MCF 10A (cell line): ENCODE results near the gene SMYD3. TPM values are rescaled to one million over a fixed set of nuclear protein-coding genes. Genes with fewer than 3 reads are reported as not detected.
A peak's percentile ranks its signal among the peaks of the same experiment; 100 is the strongest.
"Not testable (repeated sequence)": the region's sequence is repeated elsewhere in the genome, so short reads cannot be mapped to it uniquely, and the experiment has no call there.

Source experiments
- BruUV-seq: library from RNA; stranded (reverse); fragments of 400-500 nt; replicated peaks from 2 replicates; lab custom pipeline; 2021; lab: Mats Ljungman, UMichigan
- CTCF ChIA-PET: fragments of 300-600 bp; sonication (Branson Sonifier 250); formaldehyde crosslinking; extraction: SDS; loops from one replicate; lab custom pipeline; 2021; ENCODE audit warnings: antibody characterized with exemption, inconsistent platforms; lab: Yijun Ruan, JAX
- POLR2A ChIA-PET: fragments of 300-600, 350-650 bp; sonication (Branson Sonifier 250); formaldehyde crosslinking; extraction: SDS; loops from one replicate; lab custom pipeline; 2020; ENCODE audit warnings: antibody characterized with exemption, inconsistent platforms; lab: Yijun Ruan, JAX
- DNase-seq: peaks from one replicate; pipeline ENCODE4 v3.0.0-alpha.2; 2018; ENCODE audit not compliant: unreplicated experiment
- H3K27ac Mint-ChIP-seq: one replicate; pipeline ENCODE4 v1.8.0; 2022; ENCODE audit warnings: mild to moderate bottlenecking, low read depth, mixed read lengths; ENCODE audit not compliant: unreplicated experiment
- H3K27me3 Mint-ChIP-seq: one replicate; pipeline ENCODE4 v1.8.0; 2022; ENCODE audit warnings: mixed read lengths; ENCODE audit not compliant: insufficient read depth, unreplicated experiment
- H3K36me3 Mint-ChIP-seq: one replicate; pipeline ENCODE4 v1.8.0; 2022; ENCODE audit warnings: mild to moderate bottlenecking, moderate library complexity, mixed read lengths; ENCODE audit not compliant: insufficient read depth, unreplicated experiment
- H3K4me1 Mint-ChIP-seq: one replicate; pipeline ENCODE4 v1.8.0; 2022; ENCODE audit warnings: mixed read lengths; ENCODE audit not compliant: insufficient read depth, unreplicated experiment
- H3K4me3 Mint-ChIP-seq: one replicate; pipeline ENCODE4 v1.8.0; 2022; ENCODE audit warnings: mild to moderate bottlenecking, moderate library complexity, mixed read lengths; ENCODE audit not compliant: unreplicated experiment
- H3K9me3 Mint-ChIP-seq: one replicate; pipeline ENCODE4 v1.8.0; 2022; ENCODE audit warnings: mixed read lengths; ENCODE audit not compliant: unreplicated experiment
- intact Hi-C: fragments of 100-400 bp; cut with micrococcal nuclease; formaldehyde crosslinking; loops from 2 replicates; pipeline ENCODE4 v1.14.1; 2022
- total RNA-seq: library from RNA; stranded (reverse); gene quantifications from 2 replicates; pipeline ENCODE4 v1.2.3, GENCODE V29; 2022
- TF ChIP-seq, protein P1 (sequence below): fragments of 200-600 bp; IDR thresholded peaks from one replicate; pipeline ENCODE4 v1.8.0; 2022; ENCODE audit warnings: antibody characterized with exemption, mild to moderate bottlenecking; ENCODE audit not compliant: unreplicated experiment

Gene SMYD3
- total RNA-seq, 1 experiment from 2014 or later, result 26.9 TPM

DNA sequence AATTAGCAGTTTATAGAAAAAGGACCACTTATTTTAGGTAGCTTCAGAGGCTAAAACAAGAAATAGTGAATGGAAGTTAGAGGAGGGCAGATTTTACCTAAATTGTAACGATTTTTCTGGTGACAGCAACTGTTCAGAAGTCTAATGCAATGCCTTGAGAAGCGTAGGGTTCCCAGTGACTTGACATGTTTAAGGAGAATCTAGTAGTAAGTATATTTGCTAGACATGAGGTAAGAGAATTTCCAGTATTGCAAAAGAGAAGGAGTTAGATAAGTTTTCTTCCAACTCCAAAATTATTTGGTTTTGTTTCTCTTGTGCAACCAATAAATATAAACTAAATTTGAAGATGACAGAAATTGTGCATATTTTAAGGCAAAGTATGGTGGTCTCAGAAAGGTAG is 140.0 kb downstream of the SMYD3 start:
- Mint-ChIP-seq H3K9me3 (no peaks in the 10 kb centered on the region), H3K4me1 (peaks cover 5% of the 10 kb centered on the region), H3K27ac (no peak overlapping the region), H3K27me3 (no peaks in the 10 kb centered on the region), H3K4me3 (no peak overlapping the region), H3K36me3 (no peaks in the 10 kb centered on the region)
- TF ChIP-seq, protein P1, sequence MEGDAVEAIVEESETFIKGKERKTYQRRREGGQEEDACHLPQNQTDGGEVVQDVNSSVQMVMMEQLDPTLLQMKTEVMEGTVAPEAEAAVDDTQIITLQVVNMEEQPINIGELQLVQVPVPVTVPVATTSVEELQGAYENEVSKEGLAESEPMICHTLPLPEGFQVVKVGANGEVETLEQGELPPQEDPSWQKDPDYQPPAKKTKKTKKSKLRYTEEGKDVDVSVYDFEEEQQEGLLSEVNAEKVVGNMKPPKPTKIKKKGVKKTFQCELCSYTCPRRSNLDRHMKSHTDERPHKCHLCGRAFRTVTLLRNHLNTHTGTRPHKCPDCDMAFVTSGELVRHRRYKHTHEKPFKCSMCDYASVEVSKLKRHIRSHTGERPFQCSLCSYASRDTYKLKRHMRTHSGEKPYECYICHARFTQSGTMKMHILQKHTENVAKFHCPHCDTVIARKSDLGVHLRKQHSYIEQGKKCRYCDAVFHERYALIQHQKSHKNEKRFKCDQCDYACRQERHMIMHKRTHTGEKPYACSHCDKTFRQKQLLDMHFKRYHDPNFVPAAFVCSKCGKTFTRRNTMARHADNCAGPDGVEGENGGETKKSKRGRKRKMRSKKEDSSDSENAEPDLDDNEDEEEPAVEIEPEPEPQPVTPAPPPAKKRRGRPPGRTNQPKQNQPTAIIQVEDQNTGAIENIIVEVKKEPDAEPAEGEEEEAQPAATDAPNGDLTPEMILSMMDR, result no peak
- POLR2A ChIA-PET, result no interaction called here
- DNase-seq, result peak; percentile 22
- BruUV-seq, result no TSS peak
- CTCF ChIA-PET, result interaction anchor here (0.7 kb wide), 1 partner anchor 263 kb away, joined by 3 read pairs; no protein-coding TSS in a partner anchor
- intact Hi-C loops, result no loop called here

GRCh38 chr1:246365708-246366107 is 141.4 kb downstream of the SMYD3 start:
- Mint-ChIP-seq H3K9me3 (peaks cover 4% of the 10 kb centered on the region), H3K27me3 (no peaks in the 10 kb centered on the region), H3K4me1 (peaks cover 5% of the 10 kb centered on the region), H3K36me3 (no peaks in the 10 kb centered on the region), H3K27ac (no peak overlapping the region), H3K4me3 (no peak overlapping the region)
- TF ChIP-seq, protein P1, result no peak
- intact Hi-C loops, result no loop called here
- no peak for DNase-seq
- ChIA-PET POLR2A (no interaction called here), CTCF (interaction anchor here (0.9 kb wide), 1 partner anchor 17 kb away, joined by 3 read pairs; no protein-coding TSS in a partner anchor)
- no TSS peak for BruUV-seq

GRCh38 chr1:246364415-246364941 is 142.6 kb downstream of the SMYD3 start:
- BruUV-seq, result no TSS peak
- peaks cover 10% of the 10 kb centered on the region for H3K9me3 Mint-ChIP-seq
- POLR2A ChIA-PET, result interaction anchor here (0.6 kb wide), 1 partner anchor 1969 kb away, joined by 3 read pairs; no protein-coding TSS in a partner anchor
- CTCF ChIA-PET, result interaction anchor here (0.6 kb wide), 1 partner anchor 53 kb away, joined by 3 read pairs; no protein-coding TSS in a partner anchor
- H3K27ac Mint-ChIP-seq, result no peak overlapping the region
- no peaks in the 10 kb centered on the region for H3K36me3 Mint-ChIP-seq
- H3K4me1 Mint-ChIP-seq, result peaks cover 5% of the 10 kb centered on the region
- intact Hi-C loops, result no loop called here
- no peak for DNase-seq
- TF ChIP-seq, protein P1, result no peak
- H3K27me3 Mint-ChIP-seq, result no peaks in the 10 kb centered on the region
- H3K4me3 Mint-ChIP-seq, result no peak overlapping the region

DNA sequence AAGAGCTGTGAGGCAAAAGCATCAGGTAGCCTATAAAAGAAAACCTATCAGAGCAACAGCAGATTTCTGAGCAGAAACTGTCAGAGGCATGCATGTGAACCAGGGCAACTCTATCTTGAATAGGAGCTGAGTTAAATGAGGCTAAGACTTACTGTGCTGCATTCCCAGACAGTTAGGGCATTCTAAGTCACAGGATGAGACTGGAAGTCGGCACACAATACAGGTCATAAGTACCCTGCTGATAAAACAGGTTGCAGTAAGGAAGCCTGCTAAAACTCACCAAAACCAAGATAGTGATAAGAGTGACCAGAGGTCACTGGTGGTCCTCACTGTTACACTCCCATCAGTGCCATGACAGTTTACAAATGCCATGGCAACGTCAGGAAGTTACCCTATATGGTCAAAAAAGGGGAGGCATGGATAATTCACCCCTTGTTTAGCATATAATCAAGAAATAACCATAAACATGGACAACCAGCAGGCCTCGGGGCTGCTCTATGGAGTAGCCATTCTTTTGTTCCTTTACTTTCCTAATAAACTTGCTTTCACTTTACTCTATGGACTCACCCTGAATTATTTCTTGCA is 150.0 kb downstream of the SMYD3 start:
- CTCF ChIA-PET, result interaction anchor here (0.6 kb wide), 1 partner anchor 1450 kb away, joined by 3 read pairs; no protein-coding TSS in a partner anchor
- BruUV-seq, DNase-seq, H3K4me1 Mint-ChIP-seq, H3K4me3 Mint-ChIP-seq, H3K36me3 Mint-ChIP-seq, H3K9me3 Mint-ChIP-seq, H3K27me3 Mint-ChIP-seq, H3K27ac Mint-ChIP-seq, intact Hi-C loops: not testable (repeated sequence)
- POLR2A ChIA-PET, result interaction anchor here (1.1 to 1.2 kb wide), 2 partner anchors 14 to 301 kb away, joined by 3 to 4 read pairs; no protein-coding TSS in a partner anchor
